Measurements from ENCODE around the gene IGSF21. TPM values are rescaled to one million over a fixed set of nuclear protein-coding genes. Genes with fewer than 3 reads are reported as not detected.

IGSF21 gene
- total RNA-seq, 1 experiment from 2014 or later: not detected

GRCh38 chr1:18116777-18117176, 9.2 kb downstream of the IGSF21 start:
- BruUV-seq (replicated peaks): no TSS peak
- Mint-ChIP-seq H3K27me3 (ENCODE audit: unreplicated experiment) (peaks cover 100% of the 10 kb centered on the region), H3K4me1 (ENCODE audit: low read depth, unreplicated experiment) (no peaks in the 10 kb centered on the region), H3K9me3 (ENCODE audit: low read depth, unreplicated experiment) (no peaks in the 10 kb centered on the region), H3K36me3 (ENCODE audit: insufficient read depth, unreplicated experiment) (no peaks in the 10 kb centered on the region), H3K27ac (ENCODE audit: unreplicated experiment) (no peak overlapping the region), H3K4me3 (ENCODE audit: low read depth, unreplicated experiment) (no peak overlapping the region)
- intact Hi-C loops (cut with micrococcal nuclease; ENCODE audit: unreplicated experiment): no loop called here
- CTCF ChIA-PET: interaction anchor here (0.8 kb wide), 1 partner anchor 14 kb away, joined by 4 read pairs; no protein-coding TSS in a partner anchor
- no peak for TF ChIP-seq CTCF (IDR thresholded peaks at IDR 0.05; ENCODE audit: unreplicated experiment)
- no peak for DNase-seq

GRCh38 chr1:18118078-18118477, 10.5 kb downstream of the IGSF21 start:
- CTCF ChIA-PET: no interaction called here
- BruUV-seq (replicated peaks): no TSS peak
- Mint-ChIP-seq H3K4me1 (ENCODE audit: low read depth, unreplicated experiment) (no peaks in the 10 kb centered on the region), H3K27ac (ENCODE audit: unreplicated experiment) (no peak overlapping the region), H3K27me3 (ENCODE audit: unreplicated experiment) (peaks cover 96% of the 10 kb centered on the region), H3K4me3 (ENCODE audit: low read depth, unreplicated experiment) (no peak overlapping the region), H3K9me3 (ENCODE audit: low read depth, unreplicated experiment) (no peaks in the 10 kb centered on the region), H3K36me3 (ENCODE audit: insufficient read depth, unreplicated experiment) (no peaks in the 10 kb centered on the region)
- TF ChIP-seq CTCF (IDR thresholded peaks at IDR 0.05; ENCODE audit: unreplicated experiment): no peak
- intact Hi-C loops (cut with micrococcal nuclease; ENCODE audit: unreplicated experiment): no loop called here
- no peak for DNase-seq

- H3K4me3 Mint-ChIP-seq (ENCODE audit: low read depth, unreplicated experiment): no peak overlapping the region
- CTCF ChIA-PET: interaction anchor here (0.7 kb wide), 1 partner anchor 41 kb away, joined by 3 read pairs; no protein-coding TSS in a partner anchor
Observed at GRCh38 chr1:18118491-18118890, 10.9 kb downstream of the IGSF21 start.

GRCh38 chr1:18119289-18119688, 11.7 kb downstream of the IGSF21 start:
- DNase-seq: no peak
- CTCF ChIA-PET: no interaction called here
- intact Hi-C loops (cut with micrococcal nuclease; ENCODE audit: unreplicated experiment): no loop called here
- no TSS peak for BruUV-seq (replicated peaks)
- Mint-ChIP-seq H3K4me1 (ENCODE audit: low read depth, unreplicated experiment) (no peaks in the 10 kb centered on the region), H3K36me3 (ENCODE audit: insufficient read depth, unreplicated experiment) (no peaks in the 10 kb centered on the region), H3K27me3 (ENCODE audit: unreplicated experiment) (peaks cover 96% of the 10 kb centered on the region), H3K27ac (ENCODE audit: unreplicated experiment) (no peak overlapping the region), H3K4me3 (ENCODE audit: low read depth, unreplicated experiment) (no peak overlapping the region), H3K9me3 (ENCODE audit: low read depth, unreplicated experiment) (no peaks in the 10 kb centered on the region)
- no peak for TF ChIP-seq CTCF (IDR thresholded peaks at IDR 0.05; ENCODE audit: unreplicated experiment)

More at GRCh38 chr1:18118491-18118890, 10.9 kb downstream of the IGSF21 start:
- H3K4me1 Mint-ChIP-seq (ENCODE audit: low read depth, unreplicated experiment): no peaks in the 10 kb centered on the region
- intact Hi-C loops (cut with micrococcal nuclease; ENCODE audit: unreplicated experiment): no loop called here
- no peak overlapping the region for H3K27ac Mint-ChIP-seq (ENCODE audit: unreplicated experiment)
- peaks cover 96% of the 10 kb centered on the region for H3K27me3 Mint-ChIP-seq (ENCODE audit: unreplicated experiment)
- TF ChIP-seq CTCF (IDR thresholded peaks at IDR 0.05; ENCODE audit: unreplicated experiment): no peak
- DNase-seq: no peak
- no TSS peak for BruUV-seq (replicated peaks)
- no peaks in the 10 kb centered on the region for H3K9me3 Mint-ChIP-seq (ENCODE audit: low read depth, unreplicated experiment)
- no peaks in the 10 kb centered on the region for H3K36me3 Mint-ChIP-seq (ENCODE audit: insufficient read depth, unreplicated experiment)
